ENCODE data around the gene BNIP3.

Gene BNIP3

DNA sequence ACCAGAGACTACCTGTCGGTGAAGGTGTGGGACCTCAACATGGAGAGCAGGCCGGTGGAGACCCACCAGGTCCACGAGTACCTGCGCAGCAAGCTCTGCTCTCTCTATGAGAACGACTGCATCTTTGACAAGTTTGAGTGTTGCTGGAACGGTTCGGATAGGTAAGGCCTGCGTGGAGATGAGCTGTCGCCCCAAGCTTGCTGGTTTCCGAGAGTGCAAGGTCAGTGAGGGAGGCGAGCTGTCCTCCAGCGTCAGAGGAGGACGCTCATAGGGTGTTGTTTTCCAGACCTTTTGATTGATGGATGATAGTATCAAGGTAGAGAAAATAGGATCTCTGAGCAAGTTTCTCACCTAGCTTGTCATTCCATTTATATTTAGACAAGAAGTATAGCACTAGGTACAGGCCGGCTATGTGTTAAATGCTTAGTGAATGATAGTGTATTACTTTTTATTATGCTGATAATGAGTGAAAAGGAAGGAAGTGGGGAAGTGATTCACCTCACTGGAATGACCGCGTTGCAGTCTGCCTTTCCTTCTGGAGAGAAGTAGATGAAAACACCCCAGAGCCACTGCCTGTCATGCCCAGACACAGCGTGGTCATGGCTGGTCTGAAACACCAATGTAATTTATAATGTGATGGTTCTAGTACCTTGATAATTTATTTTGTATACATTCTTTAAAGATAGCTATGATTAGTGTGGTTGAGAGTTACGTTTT is 33.9 kb downstream of the BNIP3 start:
- Histone ChIP-seq H3K4me1 (ENCODE audit: control insufficient read depth, low read length) (no peaks in the 10 kb centered on the region), H3K36me3 (ENCODE audit: control insufficient read depth, low read length) (peaks cover 76% of the 10 kb centered on the region), H3K9me3 (ENCODE audit: control insufficient read depth, insufficient read depth, low read length) (no peaks in the 10 kb centered on the region), H3K27ac (ENCODE audit: low read depth, low read length) (no peak overlapping the region), H3K79me2 (ENCODE audit: control insufficient read depth, low read length) (no peaks in the 10 kb centered on the region), H4K20me1 (ENCODE audit: control insufficient read depth, insufficient read depth, low read depth, low read length) (0 out of 2 replicates have a peak, but pooled peaks cover 5% of the 10 kb centered on the region), H3K4me2 (ENCODE audit: low read length) (no peak overlapping the region), H3K9me2 (replicated peaks; ENCODE audit: control insufficient read depth, low read length) (no peaks in the 10 kb centered on the region), H3F3A (ENCODE audit: control insufficient read depth, insufficient read depth) (no peaks in the 10 kb centered on the region), H3K27me3 (ENCODE audit: control insufficient read depth, low read length) (no peaks in the 10 kb centered on the region), H3K4me3 (ENCODE audit: low read length) (no peak overlapping the region)
- TF ChIP-seq, protein P1, sequence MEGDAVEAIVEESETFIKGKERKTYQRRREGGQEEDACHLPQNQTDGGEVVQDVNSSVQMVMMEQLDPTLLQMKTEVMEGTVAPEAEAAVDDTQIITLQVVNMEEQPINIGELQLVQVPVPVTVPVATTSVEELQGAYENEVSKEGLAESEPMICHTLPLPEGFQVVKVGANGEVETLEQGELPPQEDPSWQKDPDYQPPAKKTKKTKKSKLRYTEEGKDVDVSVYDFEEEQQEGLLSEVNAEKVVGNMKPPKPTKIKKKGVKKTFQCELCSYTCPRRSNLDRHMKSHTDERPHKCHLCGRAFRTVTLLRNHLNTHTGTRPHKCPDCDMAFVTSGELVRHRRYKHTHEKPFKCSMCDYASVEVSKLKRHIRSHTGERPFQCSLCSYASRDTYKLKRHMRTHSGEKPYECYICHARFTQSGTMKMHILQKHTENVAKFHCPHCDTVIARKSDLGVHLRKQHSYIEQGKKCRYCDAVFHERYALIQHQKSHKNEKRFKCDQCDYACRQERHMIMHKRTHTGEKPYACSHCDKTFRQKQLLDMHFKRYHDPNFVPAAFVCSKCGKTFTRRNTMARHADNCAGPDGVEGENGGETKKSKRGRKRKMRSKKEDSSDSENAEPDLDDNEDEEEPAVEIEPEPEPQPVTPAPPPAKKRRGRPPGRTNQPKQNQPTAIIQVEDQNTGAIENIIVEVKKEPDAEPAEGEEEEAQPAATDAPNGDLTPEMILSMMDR (IDR thresholded peaks at IDR 0.05; ENCODE audit: low read depth, low read length, poor library complexity, severe bottlenecking), result no peak
- TF ChIP-seq EZH2phosphoT487 (IDR thresholded peaks at IDR 0.05; ENCODE audit: borderline replicate concordance, low read length), result no peak

DNA sequence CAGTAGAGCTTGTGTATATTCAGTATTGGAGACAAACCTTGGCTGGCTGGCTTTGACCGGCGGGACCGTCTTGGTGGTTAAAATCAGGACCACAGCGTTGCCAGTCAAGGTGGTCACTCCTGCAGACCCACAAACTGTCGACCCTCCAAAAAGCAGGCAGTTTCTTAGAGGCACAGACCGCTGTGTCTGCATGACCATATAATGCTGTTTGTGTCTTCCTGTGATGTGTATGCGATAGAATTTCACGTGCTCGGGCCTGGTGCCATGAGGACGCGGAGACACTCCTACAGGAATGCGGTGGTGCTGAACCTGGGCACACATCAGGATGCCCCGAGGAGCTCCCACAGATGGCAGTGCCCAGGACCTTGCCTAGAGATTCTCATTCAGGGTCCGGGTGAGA is 34.8 kb downstream of the BNIP3 start:
- Histone ChIP-seq H3K79me2 (ENCODE audit: control insufficient read depth, low read length) (no peaks in the 10 kb centered on the region), H4K20me1 (ENCODE audit: control insufficient read depth, insufficient read depth, low read depth, low read length) (0 out of 2 replicates have a peak, but pooled peaks cover 5% of the 10 kb centered on the region), H3K4me2 (ENCODE audit: low read length) (no peak overlapping the region), H3K9me2 (replicated peaks; ENCODE audit: control insufficient read depth, low read length) (no peaks in the 10 kb centered on the region), H3K4me3 (ENCODE audit: low read length) (no peak overlapping the region), H3K27ac (ENCODE audit: low read depth, low read length) (no peak overlapping the region), H3K4me1 (ENCODE audit: control insufficient read depth, low read length) (no peaks in the 10 kb centered on the region), H3K9me3 (ENCODE audit: control insufficient read depth, insufficient read depth, low read length) (no peaks in the 10 kb centered on the region), H3K36me3 (ENCODE audit: control insufficient read depth, low read length) (peaks cover 85% of the 10 kb centered on the region), H3K27me3 (ENCODE audit: control insufficient read depth, low read length) (no peaks in the 10 kb centered on the region), H3F3A (ENCODE audit: control insufficient read depth, insufficient read depth) (no peaks in the 10 kb centered on the region)
- TF ChIP-seq, protein P1 (IDR thresholded peaks at IDR 0.05; ENCODE audit: low read depth, low read length, poor library complexity, severe bottlenecking), result no peak

DNA sequence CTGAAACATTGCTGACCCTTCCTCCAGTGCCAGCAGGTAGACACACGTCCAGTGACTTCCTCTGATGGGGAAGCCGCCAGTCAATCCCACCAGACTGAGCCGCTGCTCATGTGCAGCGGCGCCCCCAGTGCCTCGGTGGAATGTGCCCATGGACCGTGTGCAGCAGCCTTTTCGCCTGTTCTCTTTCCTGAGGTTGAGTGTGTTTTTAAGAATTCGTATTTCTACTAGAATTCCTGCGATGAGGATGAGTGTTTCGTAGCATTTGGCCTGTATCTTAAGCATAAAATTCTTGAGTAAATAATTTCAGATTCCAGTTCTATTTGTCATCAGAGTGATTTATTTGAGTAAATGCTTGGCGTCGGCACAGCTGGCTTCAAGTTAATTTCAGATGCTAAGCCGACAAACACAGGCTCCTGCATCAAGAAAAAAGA is 35.4 kb downstream of the BNIP3 start:
- H3K9me3 ChIP-seq (ENCODE audit: control insufficient read depth, insufficient read depth, low read length), result no peaks in the 10 kb centered on the region
- H3K9me2 ChIP-seq (replicated peaks; ENCODE audit: control insufficient read depth, low read length), result no peaks in the 10 kb centered on the region
- no peak overlapping the region for H3K4me3 ChIP-seq (ENCODE audit: low read length)
- H3K27me3 ChIP-seq (ENCODE audit: control insufficient read depth, low read length), result no peaks in the 10 kb centered on the region
- H3F3A ChIP-seq (ENCODE audit: control insufficient read depth, insufficient read depth), result no peaks in the 10 kb centered on the region
- TF ChIP-seq, protein P1 (IDR thresholded peaks at IDR 0.05; ENCODE audit: low read depth, low read length, poor library complexity, severe bottlenecking), result no peak
- no peak for TF ChIP-seq EZH2phosphoT487 (IDR thresholded peaks at IDR 0.05; ENCODE audit: borderline replicate concordance, low read length)
- no peak overlapping the region for H3K27ac ChIP-seq (ENCODE audit: low read depth, low read length)
- no peaks in the 10 kb centered on the region for H3K79me2 ChIP-seq (ENCODE audit: control insufficient read depth, low read length)
- no peak overlapping the region for H3K4me2 ChIP-seq (ENCODE audit: low read length)
- 0 out of 2 replicates have a peak, but pooled peaks cover 5% of the 10 kb centered on the region for H4K20me1 ChIP-seq (ENCODE audit: control insufficient read depth, insufficient read depth, low read depth, low read length)
- no peaks in the 10 kb centered on the region for H3K4me1 ChIP-seq (ENCODE audit: control insufficient read depth, low read length)
- peaks cover 90% of the 10 kb centered on the region for H3K36me3 ChIP-seq (ENCODE audit: control insufficient read depth, low read length)

All from DOHH2 (cell line).